Smooth muscle cell (in vitro differentiated cells): Measurements from ENCODE around the gene PEX6. TPM values are rescaled to one million over a fixed set of nuclear protein-coding genes. Genes with fewer than 3 reads are reported as not detected.

ENCODE experiments used
- DNase-seq: peaks from one replicate; lab custom pipeline; 2025; ENCODE audit not compliant: unreplicated experiment; lab: John Stamatoyannopoulos, UW
- H2AFZ ChIP-seq: fragments of 200-600 bp; sonication (generic); 2 replicates; pipeline ENCODE4 v1.6.0; 2016; ENCODE audit warnings: antibody characterized with exemption, low read depth, mild to moderate bottlenecking
- H3F3A ChIP-seq: fragments of 200-600 bp; sonication (generic); 2 replicates; pipeline ENCODE4 v1.6.0; 2017; ENCODE audit warnings: antibody characterized with exemption, low read depth
- H3K27ac ChIP-seq: fragments of 200-600 bp; sonication (generic); 2 replicates; pipeline ENCODE4 v1.5.1; 2016; ENCODE audit warnings: low read depth, mild to moderate bottlenecking
- H3K27me3 ChIP-seq: fragments of 200-600 bp; sonication (generic); 2 replicates; pipeline ENCODE4 v1.6.1; 2016; ENCODE audit warnings: low read depth, mild to moderate bottlenecking
- H3K36me3 ChIP-seq: fragments of 200-600 bp; sonication (generic); 2 replicates; pipeline ENCODE4 v1.5.1; 2016; ENCODE audit warnings: low read depth
- H3K4me1 ChIP-seq: fragments of 200-600 bp; sonication (generic); 2 replicates; pipeline ENCODE4 v1.5.1; 2016; ENCODE audit warnings: low read depth
- H3K4me2 ChIP-seq: fragments of 200-600 bp; sonication (generic); 2 replicates; pipeline ENCODE4 v1.6.0; 2016; ENCODE audit warnings: mild to moderate bottlenecking
- H3K4me3 ChIP-seq: fragments of 200-600 bp; sonication (generic); 2 replicates; pipeline ENCODE4 v1.5.1; 2016; ENCODE audit warnings: mild to moderate bottlenecking
- H3K79me2 ChIP-seq: fragments of 200-600 bp; sonication (generic); 2 replicates; pipeline ENCODE4 v1.6.0; 2016; ENCODE audit warnings: low read depth, mild to moderate bottlenecking
- H3K9ac ChIP-seq: fragments of 200-600 bp; sonication (generic); 2 replicates; pipeline ENCODE4 v1.6.0; 2016; ENCODE audit warnings: low read depth
- H3K9me3 ChIP-seq: fragments of 200-600 bp; sonication (generic); replicated peaks from 2 replicates; pipeline ENCODE4 v1.5.1; 2016; ENCODE audit warnings: low read depth
- H4K20me1 ChIP-seq: fragments of 200-600 bp; sonication (generic); 2 replicates; pipeline ENCODE4 v1.6.0; 2016; ENCODE audit warnings: low read depth
- CTCF ChIP-seq: fragments of 200-600 bp; sonication (generic); IDR thresholded peaks from 2 replicates; pipeline ENCODE4 v1.5.1; 2017; ENCODE audit warnings: borderline replicate concordance, mild to moderate bottlenecking, antibody characterized with exemption; ENCODE audit not compliant: insufficient read depth, poor library complexity, severe bottlenecking
- WGBS: methylation state at CpG from one replicate; pipeline ENCODE4 v1.1.7; 2016; ENCODE audit warnings: low lambda C conversion rate; 5-methylcytosine and 5-hydroxymethylcytosine counted together
- polyA plus RNA-seq: library from polyadenylated mRNA; unstranded; fragments of >200 nt; fragmentation: Nextera tagmentation; extraction: Ambion mirVana; gene quantifications from 2 replicates; pipeline ENCODE4 v1.2.1, GENCODE V29; 2016
- total RNA-seq: library from RNA; depleted of rRNA; stranded (reverse); fragments of >200 nt; gene quantifications from 2 replicates; pipeline ENCODE4 v1.2.3, GENCODE V29; 2014

Gene PEX6
- total and polyA plus RNA-seq, 2 experiments from 2014 or later: 9.7 to 24.6 TPM

GRCh38 chr6:42937548-42938427, 41.2 kb downstream of the PEX6 start:
- TF ChIP-seq CTCF: no peak
- H3K27ac ChIP-seq: no peak overlapping the region
- H3K4me2 ChIP-seq: no peak overlapping the region
- H3K4me3 ChIP-seq: no peak overlapping the region
- DNase-seq: no peak
- 97% methylated on average over 13 of the region's 13 CpGs for WGBS
- no peaks in the 10 kb centered on the region for H3K27me3 ChIP-seq
- no peaks in the 10 kb centered on the region for H3K36me3 ChIP-seq
- H3F3A ChIP-seq: no peaks in the 10 kb centered on the region
- H3K9me3 ChIP-seq: no peaks in the 10 kb centered on the region
- no peak overlapping the region for H3K9ac ChIP-seq
- peaks cover 20% of the 10 kb centered on the region for H3K79me2 ChIP-seq
- no peak overlapping the region for H2AFZ ChIP-seq
- no peaks in the 10 kb centered on the region for H4K20me1 ChIP-seq
- no peaks in the 10 kb centered on the region for H3K4me1 ChIP-seq

- Histone ChIP-seq H3K9ac (no peak overlapping the region), H4K20me1 (no peaks in the 10 kb centered on the region), H3K79me2 (peaks cover 34% of the 10 kb centered on the region), H3K4me3 (no peak overlapping the region), H3K36me3 (no peaks in the 10 kb centered on the region), H3K27me3 (no peaks in the 10 kb centered on the region), H3K4me1 (no peaks in the 10 kb centered on the region), H3F3A (no peaks in the 10 kb centered on the region), H3K4me2 (no peak overlapping the region), H2AFZ (no peak overlapping the region), H3K9me3 (no peaks in the 10 kb centered on the region), H3K27ac (no peak overlapping the region)
- no peak for DNase-seq
- WGBS: 96% methylated on average over 11 of the region's 11 CpGs
- TF ChIP-seq CTCF: no peak
Measured at GRCh38 chr6:42936398-42936797, 42.6 kb downstream of the PEX6 start.

- Histone ChIP-seq H3K9me3 (no peaks in the 10 kb centered on the region), H3K4me2 (no peak overlapping the region), H3K9ac (no peak overlapping the region), H3K4me1 (peaks cover 8% of the 10 kb centered on the region), H3K27ac (no peak overlapping the region), H3K4me3 (no peak overlapping the region), H3K36me3 (no peaks in the 10 kb centered on the region), H3K27me3 (no peaks in the 10 kb centered on the region), H3K79me2 (peaks cover 36% of the 10 kb centered on the region), H3F3A (peaks cover 9% of the 10 kb centered on the region), H4K20me1 (no peaks in the 10 kb centered on the region), H2AFZ (no peak overlapping the region)
- WGBS: 97% methylated on average over 7 of the region's 7 CpGs
- no peak for TF ChIP-seq CTCF
- no peak for DNase-seq
Measured at GRCh38 chr6:42935322-42935721, 43.7 kb downstream of the PEX6 start.

- H3K4me1 ChIP-seq: peaks cover 15% of the 10 kb centered on the region
Measured at GRCh38 chr6:42933205-42933604, 45.8 kb downstream of the PEX6 start.

More at GRCh38 chr6:42933205-42933604, 45.8 kb downstream of the PEX6 start:
- peaks cover 18% of the 10 kb centered on the region for H3F3A ChIP-seq
- H3K79me2 ChIP-seq: peaks cover 36% of the 10 kb centered on the region
- no peak for TF ChIP-seq CTCF
- H3K27ac ChIP-seq: no peak overlapping the region
- no peak overlapping the region for H2AFZ ChIP-seq
- H3K4me2 ChIP-seq: no peak overlapping the region
- 61% methylated on average over 3 of the region's 3 CpGs for WGBS
- no peaks in the 10 kb centered on the region for H3K36me3 ChIP-seq
- H3K4me3 ChIP-seq: no peak overlapping the region
- H3K9me3 ChIP-seq: no peaks in the 10 kb centered on the region
- H4K20me1 ChIP-seq: no peaks in the 10 kb centered on the region
- DNase-seq: no peak
- H3K27me3 ChIP-seq: no peaks in the 10 kb centered on the region
- H3K9ac ChIP-seq: no peak overlapping the region
